Panc1 (cell line): ENCODE data around the gene ENOPH1. TPM values are rescaled to one million over a fixed set of nuclear protein-coding genes. Genes with fewer than 3 reads are reported as not detected.

Experiments
- ATAC-seq: fragments of 200-7000 bp; cut with Tn5 transposase; 2 replicates; pipeline ENCODE4 v1.9.1; 2020; ENCODE audit warnings: mild to moderate bottlenecking, moderate library complexity
- Bru-seq: library from RNA; stranded (reverse); fragments of 400-500 nt; gene quantifications from one replicate; lab custom pipeline; 2021; lab: Mats Ljungman, UMichigan
- BruChase-seq, 2 experiments: library from RNA; stranded (reverse); fragments of 400-500 nt; gene quantifications; one replicate each; lab custom pipeline; 2021; lab: Mats Ljungman, UMichigan
- BruUV-seq: library from RNA; stranded (reverse); fragments of 400-500 nt; replicated peaks from 2 replicates; lab custom pipeline; 2021; lab: Mats Ljungman, UMichigan
- CTCF ChIA-PET: fragments of 300-600 bp; sonication (Branson Sonifier 250); formaldehyde crosslinking; loops from one replicate; lab custom pipeline; 2022; ENCODE audit warnings: antibody characterized with exemption; lab: Charles Lee
- POLR2A ChIA-PET: fragments of 300-600 bp; sonication (Branson Sonifier 250); formaldehyde crosslinking; loops from one replicate; lab custom pipeline; 2022; ENCODE audit warnings: antibody characterized with exemption; lab: Charles Lee
- DNase-seq: peaks from one replicate; pipeline ENCODE4 v3.0.0-alpha.2; 2010; ENCODE audit warnings: low read depth, low spot score
- H3K27ac ChIP-seq: 2 replicates; pipeline ENCODE4 v1.5.1; 2011; ENCODE audit warnings: mild to moderate bottlenecking, low read length, inconsistent platforms
- H3K27me3 ChIP-seq: fragments of 200-500 bp; sonication (Bioruptor generic); 2 replicates; pipeline ENCODE4 v1.6.0; 2014; ENCODE audit warnings: low read length, inconsistent platforms; ENCODE audit not compliant: control insufficient read depth, insufficient read depth
- H3K36me3 ChIP-seq: fragments of 200-500 bp; sonication (Bioruptor generic); 2 replicates; pipeline ENCODE4 v1.5.1; 2014; ENCODE audit warnings: inconsistent platforms, mild to moderate bottlenecking, low read length, moderate library complexity; ENCODE audit not compliant: control insufficient read depth, insufficient read depth
- H3K4me1 ChIP-seq: 2 replicates; pipeline ENCODE4 v1.5.1; 2011; ENCODE audit warnings: inconsistent platforms, mild to moderate bottlenecking, low read length, moderate library complexity; ENCODE audit not compliant: control insufficient read depth, insufficient read depth
- H3K4me3 ChIP-seq, 2 experiments: 2 replicates each; pipeline ENCODE4 v1.5.1; 2011 to 2012; ENCODE audit warnings: low read depth in 2 of 2, low read length in 2 of 2, mild to moderate bottlenecking in 2 of 2, inconsistent platforms in 1 of 2, moderate library complexity in 1 of 2
- H3K9me3 ChIP-seq: fragments of 200-500 bp; sonication (Bioruptor generic); 2 replicates; pipeline ENCODE4 v1.5.1; 2014; ENCODE audit warnings: low read depth, mild to moderate bottlenecking, inconsistent platforms, low read length, moderate library complexity; ENCODE audit not compliant: control insufficient read depth, insufficient read depth
- POLR2AphosphoS5 ChIP-seq: IDR thresholded peaks from 2 replicates; pipeline ENCODE4 v1.6.1; 2012; ENCODE audit warnings: mild to moderate bottlenecking, low read depth, low read length, moderate library complexity
- REST ChIP-seq, 2 experiments: IDR thresholded peaks; 2 replicates each; pipeline ENCODE4 v1.6.1; 2011 to 2012; ENCODE audit warnings: low read depth in 2 of 2, control low read depth in 1 of 2, low read length in 1 of 2, mild to moderate bottlenecking in 1 of 2, moderate library complexity in 1 of 2; ENCODE audit not compliant: insufficient read depth in 1 of 2
- SIN3A ChIP-seq: IDR thresholded peaks from 2 replicates; pipeline ENCODE4 v1.6.1; 2012; ENCODE audit warnings: low read depth, mild to moderate bottlenecking, low read length, moderate library complexity, borderline replicate concordance; ENCODE audit not compliant: insufficient read depth
- TCF7L2 ChIP-seq: IDR thresholded peaks from 2 replicates; pipeline ENCODE4 v1.6.1; 2011; ENCODE audit warnings: mild to moderate bottlenecking, low read depth, low read length, inconsistent platforms
- in situ Hi-C: cut with HindIII; loops from 2 replicates; pipeline ENCODE4 v1.10.0; 2016; ENCODE audit warnings: low sequenced_read_pairs, low pct_unique_long_range_greater_than_20kb
- intact Hi-C: fragments of 100-400 bp; cut with micrococcal nuclease; formaldehyde crosslinking; loops from one replicate; pipeline ENCODE4 v1.10.0; 2022; ENCODE audit not compliant: unreplicated experiment
- long read RNA-seq: library from polyadenylated mRNA; unstranded; transcript quantifications from one replicate; pipeline ENCODE4 v2.0.0, GENCODE V29; 2021; ENCODE audit not compliant: unreplicated experiment
- polyA plus RNA-seq: library from polyadenylated mRNA; unstranded; fragments of >200 nt; gene quantifications from one replicate; pipeline ENCODE4 v1.2.1, GENCODE V29; 2012; ENCODE audit warnings: missing spikeins; ENCODE audit not compliant: insufficient read length
- total RNA-seq: library from RNA; stranded (reverse); gene quantifications from one replicate; pipeline ENCODE4 v1.2.1, GENCODE V29; 2021; ENCODE audit not compliant: unreplicated experiment
- TF ChIP-seq, protein P1 (sequence below): fragments of 450-650 bp; IDR thresholded peaks from 2 replicates; pipeline ENCODE4 v1.5.1; 2017; ENCODE audit warnings: mild to moderate bottlenecking

Gene ENOPH1
- total RNA-seq (34.7 TPM), Bru-seq, nascent RNA (percentile 81 among the genes with signal in this experiment), BruChase-seq, experiment 1, labeled RNA remaining after a 2-hour chase (percentile 73 among the genes with signal in this experiment), BruChase-seq, experiment 2, labeled RNA remaining after a 6-hour chase (percentile 81 among the genes with signal in this experiment)
- 28.0 TPM for polyA plus RNA-seq
- long read RNA-seq, transcript ENOPH1-202 (5 exons, 1,689 nt), result minor isoform, 9 of 105 reads
- long read RNA-seq, transcript ENOPH1-203 (6 exons, 1,874 nt), result minor isoform, 5 of 105 reads
- long read RNA-seq, transcript ENOPH1-201 (6 exons, 2,025 nt), result major isoform, 75 of 105 reads
- long read RNA-seq, partial matches to known transcripts, result 1 of 105 reads
- long read RNA-seq, other reads (novel, unspliced or antisense), result 15 of 105 reads

DNA sequence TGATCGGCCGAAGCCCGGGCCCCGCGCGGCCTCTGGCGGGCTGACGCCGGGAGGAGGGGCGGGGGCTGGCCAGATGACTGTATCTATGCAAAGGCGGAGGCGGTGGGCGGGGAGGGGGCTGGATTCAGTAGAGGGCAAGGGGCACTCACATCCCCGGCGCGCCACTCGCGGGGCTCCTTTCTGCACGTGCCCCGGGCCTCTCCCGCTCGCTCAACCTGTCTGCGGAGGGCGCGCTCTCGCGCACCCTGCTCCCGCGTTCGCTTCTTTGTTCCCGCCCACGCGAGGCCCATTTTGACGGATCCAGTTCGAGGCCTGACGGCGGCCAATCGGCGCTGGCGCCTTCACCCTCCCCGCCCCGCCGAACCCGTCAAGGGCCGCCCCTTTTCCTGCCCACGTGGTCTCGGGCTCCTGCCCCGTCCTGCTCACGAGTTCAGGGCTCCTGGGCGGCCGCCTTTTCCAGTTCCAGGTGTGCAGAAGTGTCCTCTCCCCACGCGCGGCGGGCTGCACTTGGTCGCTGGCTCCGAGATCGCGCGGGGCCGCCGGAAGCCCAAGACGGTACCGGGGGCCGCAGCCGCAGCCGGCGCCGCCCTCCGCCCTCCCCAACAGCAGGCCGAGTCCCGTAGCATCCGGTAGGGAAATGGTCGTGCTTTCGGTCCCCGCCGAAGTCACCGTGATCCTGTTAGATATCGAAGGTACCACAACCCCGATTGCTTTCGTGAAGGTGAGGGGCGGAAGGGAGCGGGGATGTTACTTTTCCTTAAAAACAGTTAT is at the start of gene ENOPH1, which contains the start of gene HNRNPDL:
ENOPH1 (plus strand) TSS at position 398 of the 771 bp plus-strand sequence; CDS start at position 638, 240 bp downstream.
HNRNPDL (minus strand) TSS at position 270 of the 771 bp plus-strand sequence. CDS start 772 bp downstream, outside the sequence.
- ATAC-seq, result peak; percentile 86
- Histone ChIP-seq H3K9me3 (no peaks in the 10 kb centered on the region), H3K4me1 (peaks cover 20% of the 10 kb centered on the region), H3K4me3 (peak within 1 kb of the TSS; percentile 96 to 98), H3K27ac (peak within 1 kb of the TSS; percentile 89), H3K36me3 (peaks cover 36% of the 10 kb centered on the region), H3K27me3 (no peaks in the 10 kb centered on the region)
- CTCF ChIA-PET, result no interaction called here
- POLR2A ChIA-PET, result no interaction called here
- peak; percentile 87; the same call in 1 of the 2 replicates for TF ChIP-seq SIN3A
- TF ChIP-seq TCF7L2, result no peak
- TF ChIP-seq REST (IDR thresholded peaks at IDR 0.05; ENCODE audit: insufficient read depth in 1 of 2, low read depth in 2 of 2, low read length in 1 of 2), result peak in 1 of 2 experiments; percentile 19; a peak in 1 of 4 replicates
- peak; percentile 46 for TF ChIP-seq POLR2AphosphoS5
- TF ChIP-seq, protein P1, sequence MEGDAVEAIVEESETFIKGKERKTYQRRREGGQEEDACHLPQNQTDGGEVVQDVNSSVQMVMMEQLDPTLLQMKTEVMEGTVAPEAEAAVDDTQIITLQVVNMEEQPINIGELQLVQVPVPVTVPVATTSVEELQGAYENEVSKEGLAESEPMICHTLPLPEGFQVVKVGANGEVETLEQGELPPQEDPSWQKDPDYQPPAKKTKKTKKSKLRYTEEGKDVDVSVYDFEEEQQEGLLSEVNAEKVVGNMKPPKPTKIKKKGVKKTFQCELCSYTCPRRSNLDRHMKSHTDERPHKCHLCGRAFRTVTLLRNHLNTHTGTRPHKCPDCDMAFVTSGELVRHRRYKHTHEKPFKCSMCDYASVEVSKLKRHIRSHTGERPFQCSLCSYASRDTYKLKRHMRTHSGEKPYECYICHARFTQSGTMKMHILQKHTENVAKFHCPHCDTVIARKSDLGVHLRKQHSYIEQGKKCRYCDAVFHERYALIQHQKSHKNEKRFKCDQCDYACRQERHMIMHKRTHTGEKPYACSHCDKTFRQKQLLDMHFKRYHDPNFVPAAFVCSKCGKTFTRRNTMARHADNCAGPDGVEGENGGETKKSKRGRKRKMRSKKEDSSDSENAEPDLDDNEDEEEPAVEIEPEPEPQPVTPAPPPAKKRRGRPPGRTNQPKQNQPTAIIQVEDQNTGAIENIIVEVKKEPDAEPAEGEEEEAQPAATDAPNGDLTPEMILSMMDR, result no peak
- intact Hi-C loops (no loop called here), in situ Hi-C loops (no loop called here)
- peak; percentile 80 for DNase-seq
- BruUV-seq, result no TSS peak

- ChIA-PET CTCF (no interaction called here), POLR2A (no interaction called here)
- ATAC-seq, result no peak
Observed at GRCh38 chr4:82380831-82381230, 49.6 kb upstream of the ENOPH1 start.

More at GRCh38 chr4:82380831-82381230, 49.6 kb upstream of the ENOPH1 start:
- H3K36me3 ChIP-seq, result no peaks in the 10 kb centered on the region
- H3K4me1 ChIP-seq, result peaks cover 3% of the 10 kb centered on the region; the same call in 1 of the 2 replicates
- no peak overlapping the region for H3K27ac ChIP-seq
- no TSS peak for BruUV-seq
- H3K9me3 ChIP-seq, result peaks cover 3% of the 10 kb centered on the region; the same call in 1 of the 2 replicates
- in situ Hi-C loops, result no loop called here
- intact Hi-C loops, result no loop called here
- H3K4me3 ChIP-seq, result no peak overlapping the region
- H3K27me3 ChIP-seq, result no peaks in the 10 kb centered on the region
- TF ChIP-seq POLR2AphosphoS5 (no peak), TCF7L2 (no peak), SIN3A (no peak), REST (IDR thresholded peaks at IDR 0.05; ENCODE audit: insufficient read depth in 1 of 2, low read depth in 2 of 2, low read length in 1 of 2) (no peak)
- TF ChIP-seq, protein P1, result no peak
- DNase-seq, result no peak
